ENCODE data around the gene MRPL41.
"Not testable (repeated sequence)": the region's sequence is repeated elsewhere in the genome, so short reads cannot be mapped to it uniquely, and the experiment has no call there.

The MRPL41 gene

DNA sequence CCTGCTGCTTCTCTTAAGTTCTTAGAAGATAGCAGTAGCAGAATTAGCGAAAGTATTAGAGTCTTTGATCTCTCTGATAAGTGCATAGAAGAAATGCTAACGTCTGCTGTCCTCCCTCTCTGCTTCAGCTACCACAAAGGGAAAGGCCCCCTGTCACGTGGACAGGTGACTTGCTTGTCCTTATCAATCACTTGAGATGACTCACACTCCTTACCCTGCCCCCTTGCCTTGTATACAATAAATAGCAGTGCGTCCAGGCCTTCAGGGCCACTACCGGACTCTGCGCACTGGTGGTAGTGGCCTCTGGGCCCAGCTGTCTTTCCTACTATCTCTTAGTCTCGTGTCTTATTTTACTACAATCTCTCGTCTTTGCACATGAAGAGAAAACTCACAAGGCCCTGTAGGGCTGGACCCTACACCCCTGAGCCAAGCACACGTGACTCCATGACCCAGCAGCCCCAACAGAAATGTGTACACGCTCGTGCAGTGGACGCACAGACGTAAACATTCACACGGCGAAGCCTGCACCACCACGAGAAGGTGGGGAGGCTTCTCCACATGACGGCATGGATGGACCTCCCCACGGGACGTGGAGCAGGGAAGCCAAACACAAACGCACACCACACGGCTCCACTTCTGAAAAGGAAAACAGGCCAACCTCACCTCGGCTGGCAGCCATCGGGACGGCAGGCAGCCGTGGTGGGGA is 39.8 kb upstream of the MRPL41 start:
- TF ChIP-seq, protein P1, sequence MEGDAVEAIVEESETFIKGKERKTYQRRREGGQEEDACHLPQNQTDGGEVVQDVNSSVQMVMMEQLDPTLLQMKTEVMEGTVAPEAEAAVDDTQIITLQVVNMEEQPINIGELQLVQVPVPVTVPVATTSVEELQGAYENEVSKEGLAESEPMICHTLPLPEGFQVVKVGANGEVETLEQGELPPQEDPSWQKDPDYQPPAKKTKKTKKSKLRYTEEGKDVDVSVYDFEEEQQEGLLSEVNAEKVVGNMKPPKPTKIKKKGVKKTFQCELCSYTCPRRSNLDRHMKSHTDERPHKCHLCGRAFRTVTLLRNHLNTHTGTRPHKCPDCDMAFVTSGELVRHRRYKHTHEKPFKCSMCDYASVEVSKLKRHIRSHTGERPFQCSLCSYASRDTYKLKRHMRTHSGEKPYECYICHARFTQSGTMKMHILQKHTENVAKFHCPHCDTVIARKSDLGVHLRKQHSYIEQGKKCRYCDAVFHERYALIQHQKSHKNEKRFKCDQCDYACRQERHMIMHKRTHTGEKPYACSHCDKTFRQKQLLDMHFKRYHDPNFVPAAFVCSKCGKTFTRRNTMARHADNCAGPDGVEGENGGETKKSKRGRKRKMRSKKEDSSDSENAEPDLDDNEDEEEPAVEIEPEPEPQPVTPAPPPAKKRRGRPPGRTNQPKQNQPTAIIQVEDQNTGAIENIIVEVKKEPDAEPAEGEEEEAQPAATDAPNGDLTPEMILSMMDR (IDR thresholded peaks at IDR 0.05; ENCODE audit: low read depth, low read length) = no peak
- no peak for TF ChIP-seq EZH2phosphoT487 (IDR thresholded peaks at IDR 0.05; ENCODE audit: low read depth)
- no peaks in the 10 kb centered on the region for H3K36me3 ChIP-seq (replicated peaks; ENCODE audit: low read depth, low read length)
- H3K4me3 ChIP-seq (ENCODE audit: low read length) = no peak overlapping the region
- peaks cover 10% of the 10 kb centered on the region for H3K4me1 ChIP-seq (ENCODE audit: low read length)
- no peak overlapping the region for H3K27ac ChIP-seq (ENCODE audit: low read length)
- H2AFZ ChIP-seq (ENCODE audit: low read depth, low read length) = no peak overlapping the region
- no peak overlapping the region for H3K4me2 ChIP-seq (ENCODE audit: low read length)
- H3K79me2 ChIP-seq (ENCODE audit: low read length) = no peaks in the 10 kb centered on the region
- no peaks in the 10 kb centered on the region for H4K20me1 ChIP-seq (ENCODE audit: insufficient read depth, low read length)
- H3K9me3 ChIP-seq (ENCODE audit: insufficient read depth, low read length) = no peaks in the 10 kb centered on the region
- no peak overlapping the region for H3K9ac ChIP-seq (ENCODE audit: low read length)
- H3K27me3 ChIP-seq (ENCODE audit: low read depth, low read length) = no peaks in the 10 kb centered on the region

DNA sequence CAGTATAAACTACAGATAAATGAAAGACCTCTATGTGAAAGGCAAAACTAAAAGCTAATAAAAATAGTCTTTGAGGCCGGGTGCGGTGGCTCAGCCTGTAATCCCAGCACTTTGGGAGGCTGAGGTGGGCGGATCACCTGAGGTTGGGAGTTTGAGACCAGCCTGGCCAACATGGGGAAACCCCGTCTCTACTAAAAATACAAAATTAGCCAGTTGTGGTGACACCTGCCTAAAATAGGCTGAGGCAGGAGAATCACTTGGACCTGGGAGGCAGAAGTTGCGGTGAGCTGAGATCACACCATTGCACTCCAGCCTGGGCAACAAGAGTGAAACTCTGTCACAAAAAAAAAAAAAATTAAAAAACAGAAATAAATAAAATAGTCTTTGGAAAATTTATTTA is 38.5 kb upstream of the MRPL41 start:
- H3K9ac ChIP-seq (ENCODE audit: low read length); H3K79me2 ChIP-seq (ENCODE audit: low read length); H3K36me3 ChIP-seq (replicated peaks; ENCODE audit: low read depth, low read length); H3K9me3 ChIP-seq (ENCODE audit: insufficient read depth, low read length); H3K27me3 ChIP-seq (ENCODE audit: low read depth, low read length); H4K20me1 ChIP-seq (ENCODE audit: insufficient read depth, low read length); H3K27ac ChIP-seq (ENCODE audit: low read length); H2AFZ ChIP-seq (ENCODE audit: low read depth, low read length): not testable (repeated sequence)
- Histone ChIP-seq H3K4me1 (ENCODE audit: low read length) (peaks cover 10% of the 10 kb centered on the region), H3K4me3 (ENCODE audit: low read length) (peak overlapping the region; percentile 67), H3K4me2 (ENCODE audit: low read length) (peak overlapping the region; percentile 73)

DNA sequence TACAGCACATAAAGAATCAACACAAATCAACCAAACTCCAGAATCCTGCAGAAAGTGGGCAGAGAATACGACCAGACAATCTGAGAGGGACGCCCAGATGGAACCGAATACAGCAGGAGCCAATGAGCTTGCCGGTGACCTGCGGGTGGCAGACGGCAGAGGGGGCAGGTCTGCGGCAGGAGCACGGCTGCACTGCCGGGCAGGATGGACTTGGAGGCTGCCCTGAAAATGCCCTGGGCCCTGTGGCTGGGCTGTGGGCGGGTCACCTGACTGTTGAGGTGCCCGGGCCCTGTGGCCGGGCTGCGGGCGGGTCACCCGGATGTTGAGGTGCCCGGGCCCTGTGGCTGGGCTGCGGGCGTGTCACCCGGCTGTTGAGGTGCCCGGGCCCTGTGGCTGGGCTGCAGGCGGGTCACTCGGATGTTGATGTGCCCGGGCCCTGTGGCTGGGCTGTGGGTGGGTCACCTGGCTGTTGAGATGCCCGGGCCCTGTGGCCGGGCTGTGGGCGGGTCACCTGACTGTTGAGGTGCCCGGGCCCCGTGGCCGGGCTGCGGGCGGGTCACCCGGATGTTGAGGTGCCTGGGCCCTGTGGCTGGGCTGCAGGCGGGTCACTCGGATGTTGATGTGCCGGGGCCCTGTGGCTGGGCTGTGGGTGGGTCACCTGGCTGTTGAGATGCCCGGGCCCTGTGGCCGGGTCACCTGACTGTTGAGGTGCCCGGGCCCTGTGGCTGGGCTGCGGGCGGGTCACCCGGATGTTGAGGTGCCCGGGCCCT is 37.7 kb upstream of the MRPL41 start:
- peak overlapping the region; percentile 73 for H3K4me2 ChIP-seq (ENCODE audit: low read length)
- H4K20me1 ChIP-seq (ENCODE audit: insufficient read depth, low read length); H3K36me3 ChIP-seq (replicated peaks; ENCODE audit: low read depth, low read length); H3K27ac ChIP-seq (ENCODE audit: low read length); H3K27me3 ChIP-seq (ENCODE audit: low read depth, low read length); H3K9me3 ChIP-seq (ENCODE audit: insufficient read depth, low read length); H3K79me2 ChIP-seq (ENCODE audit: low read length): not testable (repeated sequence)
- H2AFZ ChIP-seq (ENCODE audit: low read depth, low read length) = peak overlapping the region; percentile 48; the same call in 1 of the 2 replicates
- H3K4me3 ChIP-seq (ENCODE audit: low read length) = peak overlapping the region; percentile 67
- TF ChIP-seq, protein P1 (IDR thresholded peaks at IDR 0.05; ENCODE audit: low read depth, low read length) = peak; percentile 16; the same call in 1 of the 2 replicates
- H3K9ac ChIP-seq (ENCODE audit: low read length) = peak overlapping the region; percentile 50
- H3K4me1 ChIP-seq (ENCODE audit: low read length) = peaks cover 10% of the 10 kb centered on the region

DNA sequence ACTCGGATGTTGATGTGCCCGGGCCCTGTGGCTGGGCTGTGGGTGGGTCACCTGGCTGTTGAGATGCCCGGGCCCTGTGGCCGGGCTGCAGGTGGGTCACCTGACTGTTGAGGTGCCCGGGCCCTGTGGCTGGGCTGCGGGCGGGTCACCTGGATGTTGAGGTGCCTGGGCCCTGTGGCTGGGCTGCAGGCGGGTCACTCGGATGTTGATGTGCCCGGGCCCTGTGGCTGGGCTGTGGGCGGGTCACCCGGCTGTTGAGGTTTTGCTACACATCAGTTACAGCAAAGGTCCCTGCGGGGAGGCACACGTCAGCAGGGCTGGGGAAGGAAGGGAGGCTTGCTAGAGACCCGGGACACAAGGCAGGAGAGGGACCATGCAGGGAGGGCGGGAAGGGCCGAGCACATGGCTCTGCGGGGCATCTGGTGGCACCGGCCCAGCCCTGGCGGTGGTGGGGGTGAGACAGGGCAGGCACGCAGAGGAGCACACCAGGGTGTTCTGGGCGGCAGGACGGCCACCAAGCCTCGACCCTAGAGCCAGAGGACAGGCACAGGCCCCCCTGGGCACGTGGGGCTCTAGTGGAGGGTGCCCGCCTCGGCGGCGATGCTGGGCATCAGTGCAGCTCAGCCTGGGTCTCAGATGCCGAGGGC is 36.9 kb upstream of the MRPL41 start:
- Histone ChIP-seq H3K9me3 (ENCODE audit: insufficient read depth, low read length) (no peaks in the 10 kb centered on the region), H3K79me2 (ENCODE audit: low read length) (no peaks in the 10 kb centered on the region), H3K27me3 (ENCODE audit: low read depth, low read length) (no peaks in the 10 kb centered on the region), H2AFZ (ENCODE audit: low read depth, low read length) (no peak overlapping the region), H3K4me1 (ENCODE audit: low read length) (peaks cover 10% of the 10 kb centered on the region), H4K20me1 (ENCODE audit: insufficient read depth, low read length) (no peaks in the 10 kb centered on the region), H3K9ac (ENCODE audit: low read length) (no peak overlapping the region), H3K4me2 (ENCODE audit: low read length) (peak overlapping the region; percentile 73), H3K36me3 (replicated peaks; ENCODE audit: low read depth, low read length) (no peaks in the 10 kb centered on the region), H3K27ac (ENCODE audit: low read length) (no peak overlapping the region), H3K4me3 (ENCODE audit: low read length) (no peak overlapping the region)
- TF ChIP-seq, protein P1 (IDR thresholded peaks at IDR 0.05; ENCODE audit: low read depth, low read length) = no peak
- TF ChIP-seq EZH2phosphoT487 (IDR thresholded peaks at IDR 0.05; ENCODE audit: low read depth) = no peak
